Activated CD4-positive, alpha-beta T cell treated with anti-CD3 and anti-CD28 coated beads for 4 hours (primary cell): ENCODE data around the gene LCE4A.
"Not testable (repeated sequence)": the region's sequence is repeated elsewhere in the genome, so short reads cannot be mapped to it uniquely, and the experiment has no call there.

Source experiments
- DNase-seq, 2 donors: peaks; one replicate each; pipeline ENCODE4 v3.0.0-alpha.2; 2020

LCE4A gene, protein sequence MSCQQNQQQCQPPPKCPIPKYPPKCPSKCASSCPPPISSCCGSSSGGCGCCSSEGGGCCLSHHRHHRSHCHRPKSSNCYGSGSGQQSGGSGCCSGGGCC

DNA sequence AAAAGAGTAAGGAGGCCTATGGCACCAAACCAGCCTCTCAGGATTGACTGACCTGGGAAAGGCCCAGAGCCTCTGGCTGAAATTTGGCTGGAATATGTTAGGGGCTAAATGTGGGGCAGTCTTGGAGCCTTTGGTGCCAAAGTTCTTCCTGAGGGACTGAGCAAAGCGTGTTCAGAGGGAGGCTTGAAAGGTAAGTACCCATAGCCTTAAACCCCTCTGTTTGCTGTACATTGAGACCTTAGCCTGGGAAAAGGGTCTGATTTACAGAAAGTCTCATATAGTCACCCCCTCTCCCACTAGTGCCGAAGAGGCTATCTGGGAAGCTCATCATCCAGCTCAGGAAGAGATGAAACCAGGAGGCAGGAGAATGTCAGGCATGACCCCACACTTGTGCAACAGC, at the start of gene LCE4A:
LCE4A (plus strand) TSS at position 301 of the 400 bp plus-strand sequence. CDS start 916 bp downstream, outside the sequence.
- no peak for DNase-seq

DNA sequence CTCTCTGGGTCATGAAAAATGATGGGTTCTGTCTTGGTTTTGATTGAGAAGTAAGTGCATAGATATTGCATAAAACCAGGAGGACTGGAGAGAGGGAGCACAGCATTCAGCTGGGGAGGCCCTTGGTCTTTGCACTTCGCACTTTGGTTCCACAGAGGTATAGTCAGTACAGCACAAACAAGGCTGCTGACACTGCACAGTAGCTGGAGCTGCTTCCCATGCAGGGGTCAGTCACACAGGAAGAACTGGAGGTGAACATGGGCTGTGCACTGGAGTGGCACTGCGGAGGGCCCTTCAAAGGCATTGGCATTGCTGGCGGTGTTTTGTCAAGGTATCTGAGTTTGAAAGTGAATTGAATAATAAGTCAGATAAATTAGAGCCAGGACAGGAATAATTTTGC, 49.3 kb upstream of the LCE4A start:
- DNase-seq = no peak

DNA sequence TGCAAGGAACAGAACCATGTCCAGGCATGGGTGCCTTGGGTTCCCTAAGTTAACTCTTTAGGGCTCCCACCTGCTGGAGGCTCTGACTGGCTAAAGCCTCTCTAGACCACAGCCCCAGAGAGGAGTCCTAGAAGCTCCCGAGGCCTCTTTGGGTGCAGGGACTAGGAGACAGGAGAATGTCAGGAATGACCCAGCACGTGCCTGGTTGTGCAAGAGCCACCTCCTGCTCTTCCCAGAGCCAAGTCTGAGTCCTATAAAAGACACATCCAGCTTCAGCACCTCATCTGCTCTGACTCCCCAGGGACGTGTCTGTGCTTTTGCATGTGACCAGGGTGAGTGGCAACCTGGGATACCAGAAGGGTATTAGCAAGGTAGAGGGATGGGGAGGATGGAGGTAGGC, 44.9 kb upstream of the LCE4A start, which contains the start of gene LCE2D:
LCE2D (plus strand) TSS at position 283 of the 400 bp plus-strand sequence. CDS start 726 bp downstream, outside the sequence.
- no peak for DNase-seq

DNA sequence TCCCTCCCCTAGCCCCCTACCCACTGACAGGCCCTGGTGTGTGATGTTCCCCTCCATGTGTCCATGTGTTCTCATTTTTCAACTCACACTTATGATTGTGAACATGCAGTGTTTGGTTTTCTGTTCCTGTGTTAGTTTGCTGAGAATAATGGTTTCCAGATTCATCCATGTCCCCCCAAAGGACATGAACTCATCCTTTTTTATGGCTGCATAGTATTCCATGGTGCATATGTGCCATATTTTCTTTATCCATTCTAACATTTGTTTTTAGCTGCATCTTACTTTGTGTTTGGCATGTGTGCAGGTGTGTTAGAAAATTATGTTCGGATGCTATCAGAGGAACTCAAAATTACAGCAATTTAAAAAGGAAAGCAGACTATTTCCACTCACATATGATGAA, 41.8 kb upstream of the LCE4A start:
- not testable (repeated sequence) for DNase-seq

DNA sequence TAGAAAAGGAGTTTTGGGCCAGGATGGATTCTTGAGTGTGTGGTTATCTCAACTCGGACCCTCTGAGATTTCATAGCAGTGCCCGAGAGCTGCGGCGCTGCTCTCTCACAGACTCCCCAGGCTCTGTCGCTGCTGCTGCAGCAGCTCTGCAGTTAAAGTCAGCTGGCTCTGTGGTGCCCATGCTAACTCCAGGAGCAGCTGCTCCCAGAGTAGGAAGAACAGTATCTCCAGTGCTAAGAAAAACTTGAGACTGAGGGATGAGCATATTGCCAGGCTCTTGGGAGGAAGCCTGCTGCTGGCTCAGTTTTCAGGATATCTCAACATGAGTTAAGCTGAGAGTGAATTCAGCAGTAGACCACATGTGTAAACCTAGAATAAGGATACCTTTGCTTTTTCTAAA, 40.3 kb upstream of the LCE4A start:
- no peak for DNase-seq

DNA sequence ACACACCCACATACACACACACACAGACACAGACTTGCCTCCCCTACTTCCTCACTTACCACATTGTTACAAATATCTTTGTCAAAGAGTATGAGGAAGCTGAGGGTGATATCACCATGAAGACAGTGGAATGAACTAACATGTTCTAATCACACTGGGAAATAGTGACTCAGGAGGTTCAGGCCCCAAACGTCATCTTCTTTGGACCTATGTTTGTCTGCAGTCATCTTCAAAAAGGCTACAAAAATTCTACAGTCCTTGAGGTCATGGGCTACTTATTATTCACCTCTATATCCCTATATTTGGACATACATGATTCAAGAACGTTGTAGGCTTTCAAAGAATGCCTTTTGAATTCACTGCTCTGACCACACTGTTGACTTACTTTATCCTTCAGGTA, 34.9 kb upstream of the LCE4A start:
- DNase-seq = no peak

DNA sequence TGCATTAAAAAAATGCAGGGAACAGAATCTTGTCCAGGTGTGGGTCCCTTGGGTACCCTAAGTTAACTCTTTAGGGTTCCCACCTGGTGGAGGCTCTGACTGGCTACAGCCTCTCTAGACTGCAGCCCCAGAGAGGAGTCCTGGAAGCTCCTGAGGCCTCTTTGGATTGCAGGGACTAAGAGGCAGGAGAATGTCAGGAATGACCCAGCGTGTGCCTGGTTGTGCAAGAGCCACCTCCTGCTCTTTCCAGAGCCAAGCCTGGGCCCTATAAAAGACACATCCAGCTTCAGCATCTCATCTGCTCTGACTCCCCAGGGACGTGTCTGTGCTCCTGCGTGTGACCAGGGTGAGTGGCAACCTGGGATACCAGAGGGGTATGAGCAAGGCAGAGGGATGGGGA, 33.0 kb upstream of the LCE4A start, which contains the start of gene LCE2C:
LCE2C (plus strand) TSS at position 297 of the 400 bp plus-strand sequence. CDS start 737 bp downstream, outside the sequence.
- not testable (repeated sequence) for DNase-seq

DNA sequence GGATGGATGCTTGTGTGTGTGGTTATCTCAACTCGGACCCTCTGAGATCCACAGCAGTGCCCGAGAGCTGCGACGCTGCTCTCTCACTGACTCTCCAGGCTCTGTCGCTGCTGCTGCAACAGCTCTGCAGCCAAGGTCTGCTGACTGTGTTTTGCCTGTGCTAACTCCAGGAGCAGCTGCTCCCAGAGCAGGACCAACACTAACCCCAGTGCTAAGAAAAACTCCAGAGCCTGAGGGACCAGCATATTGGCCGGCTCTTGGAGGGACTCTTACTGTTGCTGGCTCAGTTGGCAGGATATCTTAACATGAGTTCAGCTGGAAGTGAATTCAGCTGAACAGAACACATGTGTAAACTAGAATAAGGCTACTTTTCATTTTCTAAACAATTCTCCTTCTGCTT, 28.5 kb upstream of the LCE4A start:
- DNase-seq = no peak

DNA sequence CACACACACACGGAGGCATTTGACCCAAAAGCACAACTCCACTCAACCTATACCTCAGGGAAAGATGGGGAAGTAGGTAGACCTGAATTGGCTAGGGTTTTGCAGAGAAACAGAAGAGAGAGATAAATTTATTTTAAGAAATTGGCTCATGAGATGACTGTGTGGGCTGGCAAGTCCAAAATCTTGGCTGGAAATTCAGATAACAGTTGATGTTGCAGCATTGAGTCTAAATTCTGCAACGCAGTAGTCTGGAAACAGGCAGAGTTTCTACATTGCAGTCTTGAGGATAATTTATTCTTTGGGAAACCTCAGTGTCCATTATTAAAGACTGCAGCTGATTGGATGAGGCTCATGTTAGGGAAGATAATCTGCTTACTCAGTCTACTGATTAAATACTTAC, 26.3 kb upstream of the LCE4A start:
- DNase-seq = no peak

DNA sequence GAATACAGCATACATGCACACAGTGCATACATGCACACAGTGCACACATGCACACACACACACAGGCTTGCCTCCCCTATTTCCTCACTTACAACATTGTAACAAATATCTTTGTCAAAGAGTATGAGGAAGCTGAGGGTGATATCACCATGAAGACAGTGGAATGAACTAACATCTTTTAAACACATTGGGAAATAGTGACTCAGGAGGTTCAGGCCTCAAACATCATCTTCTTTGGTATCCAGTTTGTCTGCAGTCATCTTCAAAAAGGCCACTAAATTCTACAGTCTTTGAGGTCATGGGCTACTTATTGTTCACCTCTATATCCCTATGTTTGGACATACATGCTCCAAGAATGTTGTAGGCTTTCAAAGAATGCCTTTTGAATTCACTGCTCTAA, 24.1 kb upstream of the LCE4A start:
- no peak for DNase-seq

DNA sequence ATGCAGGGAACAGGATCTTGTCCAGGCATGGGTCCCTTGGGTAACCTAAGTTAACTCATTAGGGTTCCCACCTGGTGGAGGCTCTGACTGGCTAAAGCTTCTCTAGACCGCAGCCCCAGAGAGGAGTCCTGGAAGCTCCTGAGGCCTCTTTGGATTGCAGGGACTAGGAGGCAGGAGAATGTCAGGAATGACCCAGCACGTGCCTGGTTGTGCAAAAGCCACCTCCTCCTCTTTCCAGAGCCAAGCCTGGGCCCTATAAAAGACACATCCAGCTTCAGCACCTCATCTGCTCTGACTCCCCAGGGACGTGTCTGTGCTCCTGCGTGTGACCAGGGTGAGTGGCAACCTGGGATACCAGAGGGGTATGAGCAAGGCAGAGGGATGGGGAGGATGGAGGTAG, 22.1 kb upstream of the LCE4A start, which contains the start of gene LCE2B:
LCE2B (plus strand) TSS at position 301 of the 400 bp plus-strand sequence. CDS start 721 bp downstream, outside the sequence.
- not testable (repeated sequence) for DNase-seq

DNA sequence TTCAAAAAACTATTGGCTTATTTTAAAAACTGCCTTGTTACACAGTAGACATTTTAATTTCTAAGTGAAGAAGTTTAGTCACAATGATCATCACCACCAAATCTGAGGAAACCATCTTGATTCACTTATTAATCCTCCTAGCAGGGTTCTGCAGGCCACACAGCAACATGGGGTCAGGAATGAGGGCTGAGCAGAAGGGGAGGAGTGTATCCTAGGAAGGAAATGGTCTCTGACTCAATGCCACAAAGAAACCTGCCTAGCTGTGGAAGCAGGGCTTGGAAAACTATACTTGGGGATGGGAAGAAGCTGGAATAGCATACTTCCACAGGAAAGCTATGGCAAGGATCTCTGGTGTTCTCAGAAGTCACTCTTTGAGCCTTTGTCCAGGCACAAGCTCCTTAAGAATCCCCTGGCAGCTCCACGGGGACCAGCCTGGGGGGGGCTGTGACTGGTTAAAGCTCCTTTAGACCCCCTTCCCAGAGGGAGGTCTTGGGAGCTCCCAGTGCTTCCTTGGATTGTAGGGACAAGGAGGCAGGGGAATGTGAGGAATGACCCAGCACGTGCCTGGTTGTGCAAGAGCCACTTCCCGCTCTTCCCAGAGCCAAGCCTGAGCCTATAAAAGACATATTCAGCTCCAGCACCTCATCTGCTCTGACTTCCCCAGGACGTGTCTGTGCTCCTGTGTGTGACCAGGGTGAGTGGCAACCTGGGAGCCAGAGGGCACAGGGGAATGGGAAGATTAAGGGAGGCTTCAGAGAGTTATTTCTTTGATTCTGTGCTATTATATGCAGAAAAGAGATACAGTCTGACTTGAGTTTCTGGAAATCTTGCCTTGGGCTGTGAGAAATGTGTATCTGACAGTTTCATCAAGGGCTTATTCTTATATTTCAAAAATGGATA, 10.0 kb upstream of the LCE4A start, which contains the start of gene LCE2A:
LCE2A (plus strand) TSS at position 645 of the 900 bp plus-strand sequence. CDS start 557 bp downstream, outside the sequence.
- DNase-seq = no peak

DNA sequence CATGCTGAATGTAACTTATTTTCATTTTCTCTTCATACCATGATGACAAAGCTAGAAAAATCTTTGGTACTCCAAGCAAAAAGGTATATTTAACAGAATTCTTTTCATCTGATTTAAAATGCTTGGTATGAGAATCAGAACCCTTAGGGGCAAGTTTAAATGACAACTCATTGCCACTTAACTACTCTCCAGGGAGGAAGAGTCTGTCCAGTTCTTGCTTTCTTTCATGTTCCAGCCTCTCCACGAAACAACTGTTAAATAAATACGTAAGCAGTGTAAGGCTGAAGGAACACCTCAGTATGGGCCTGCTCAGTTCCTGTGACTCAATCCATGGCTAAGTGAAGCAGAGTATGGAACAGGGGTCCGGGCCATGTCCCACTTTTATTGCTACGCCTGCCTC, 8.2 kb upstream of the LCE4A start:
- no peak for DNase-seq

DNA sequence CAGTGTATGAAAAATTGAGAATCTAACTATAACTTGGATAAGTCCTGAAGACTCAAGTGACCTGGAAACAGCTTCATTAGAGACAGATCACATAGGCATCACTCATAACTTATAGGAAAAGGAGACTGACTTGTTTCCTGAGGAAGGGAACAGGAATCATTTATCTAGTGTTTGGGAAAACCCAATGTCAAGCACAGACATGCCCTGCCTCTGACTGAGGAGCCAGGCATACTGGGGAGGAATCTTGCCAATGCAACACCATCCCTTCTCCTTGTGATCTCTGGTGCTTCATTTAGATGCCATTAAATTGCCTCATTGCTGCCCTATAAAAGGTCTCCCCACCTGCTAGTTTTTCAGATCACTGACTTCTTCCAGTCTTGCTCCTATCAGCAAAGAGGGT, 10.3 kb downstream of the LCE4A start:
- no peak for DNase-seq

DNA sequence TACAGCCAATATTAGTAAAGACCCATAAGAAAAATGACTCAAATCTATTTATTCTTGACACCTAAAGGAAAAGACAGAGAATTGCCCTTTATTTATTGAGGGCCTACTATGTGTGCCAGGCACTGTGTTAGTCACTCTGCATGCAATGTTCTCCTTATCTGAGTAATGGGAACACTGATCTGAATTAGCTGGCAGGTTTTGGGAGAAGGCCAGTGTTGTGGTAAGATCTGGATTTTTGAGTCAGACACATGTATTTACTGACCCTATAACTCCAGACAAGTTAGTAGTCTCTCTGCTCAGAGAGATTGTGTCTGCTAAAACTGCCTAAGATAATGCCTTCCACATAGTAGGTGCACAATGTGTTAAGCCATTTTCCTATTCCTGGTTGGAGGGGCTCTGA, 17.3 kb downstream of the LCE4A start:
- no peak for DNase-seq

DNA sequence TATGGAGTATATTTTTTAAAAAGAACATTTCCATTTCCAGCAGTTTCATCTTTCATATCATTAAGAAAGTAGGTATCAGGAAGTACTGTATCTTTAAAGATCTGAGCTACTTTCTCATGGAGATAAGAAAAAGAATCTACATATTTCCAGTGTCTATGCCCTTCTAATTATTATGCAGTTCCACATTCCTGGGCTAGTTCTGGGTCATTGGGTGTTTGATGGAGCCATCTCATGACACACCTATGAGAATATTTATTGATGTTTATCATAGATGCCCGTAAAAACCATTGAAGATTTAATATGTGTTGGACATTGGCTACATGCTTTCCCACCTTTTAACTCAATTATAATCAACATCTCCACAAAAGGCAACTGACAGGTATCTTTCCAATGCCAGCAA, 21.0 kb downstream of the LCE4A start:
- DNase-seq = no peak

DNA sequence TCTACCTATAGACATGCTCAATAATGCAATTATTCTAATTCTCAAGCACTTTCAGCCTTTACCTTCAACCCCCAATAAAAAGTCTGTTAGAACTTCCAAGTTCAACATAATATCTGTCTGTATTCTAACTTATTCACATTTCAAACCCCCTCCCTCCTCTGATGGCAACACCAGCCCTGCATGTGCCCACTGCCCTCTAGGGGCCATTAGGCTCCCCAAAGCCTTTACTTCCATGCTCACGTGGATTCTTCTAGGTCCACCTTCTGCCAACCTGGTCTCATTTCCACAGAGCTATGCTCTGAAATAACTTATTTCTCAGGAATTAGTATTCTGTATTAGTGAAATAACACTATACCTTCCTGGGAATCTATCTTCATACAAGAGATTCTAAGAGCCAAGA, 27.7 kb downstream of the LCE4A start:
- no peak for DNase-seq

DNA sequence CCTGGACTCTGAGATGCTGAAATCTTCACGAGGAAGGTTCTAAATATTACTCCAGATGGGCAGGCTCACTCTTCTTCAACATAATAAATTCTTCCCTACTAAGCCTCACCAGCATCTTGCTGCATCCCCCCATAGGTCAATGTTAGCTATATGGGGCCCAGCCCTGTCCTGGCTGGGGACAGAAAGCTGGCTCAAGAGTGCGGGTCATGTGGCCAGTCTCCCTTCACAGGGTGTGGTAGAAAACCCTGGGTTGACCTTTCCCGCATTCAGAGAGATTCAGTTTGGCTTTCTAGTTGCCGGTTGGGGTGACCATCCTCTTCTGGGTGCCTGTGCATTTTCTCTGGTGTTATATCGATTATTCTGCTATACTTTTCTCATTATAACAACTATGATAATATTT, 30.0 kb downstream of the LCE4A start:
- no peak for DNase-seq

DNA sequence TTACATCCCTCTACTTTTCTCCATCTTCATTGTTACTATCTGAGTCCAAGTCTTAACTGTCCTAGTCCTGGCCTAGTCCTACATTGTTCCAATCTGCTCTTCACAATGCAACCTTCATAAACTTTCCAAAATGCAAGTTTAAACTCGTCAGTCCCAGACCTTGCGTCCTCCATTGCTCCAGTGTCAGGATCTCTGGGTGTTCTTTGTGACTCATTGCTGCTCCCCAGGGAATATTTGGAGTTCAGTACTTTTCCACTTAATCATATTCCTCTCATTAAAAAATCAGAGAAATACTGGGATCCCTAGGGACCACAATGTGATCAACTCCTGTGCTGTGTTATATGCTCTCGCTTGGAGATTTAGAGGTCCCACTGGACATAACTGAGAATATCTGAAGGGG, 31.9 kb downstream of the LCE4A start:
- no peak for DNase-seq

DNA sequence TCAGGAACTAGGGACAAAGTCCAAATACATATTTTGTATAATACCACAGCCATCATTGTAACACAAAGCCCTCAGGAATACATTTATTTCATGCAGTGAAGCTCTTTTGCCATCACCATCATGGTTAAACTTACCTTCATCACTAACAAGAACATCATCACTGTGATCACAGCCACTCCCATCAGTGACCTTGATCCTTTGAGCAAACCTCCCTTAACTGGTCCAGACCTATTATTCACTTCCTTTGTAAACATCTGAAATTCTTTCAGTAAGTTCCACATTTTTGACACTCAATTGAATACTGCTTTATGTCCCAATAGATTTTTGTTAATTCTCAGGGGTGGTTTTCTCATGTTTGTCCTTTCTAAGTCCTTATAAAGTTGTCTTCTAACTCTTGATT, 33.7 kb downstream of the LCE4A start:
- DNase-seq = no peak

DNA sequence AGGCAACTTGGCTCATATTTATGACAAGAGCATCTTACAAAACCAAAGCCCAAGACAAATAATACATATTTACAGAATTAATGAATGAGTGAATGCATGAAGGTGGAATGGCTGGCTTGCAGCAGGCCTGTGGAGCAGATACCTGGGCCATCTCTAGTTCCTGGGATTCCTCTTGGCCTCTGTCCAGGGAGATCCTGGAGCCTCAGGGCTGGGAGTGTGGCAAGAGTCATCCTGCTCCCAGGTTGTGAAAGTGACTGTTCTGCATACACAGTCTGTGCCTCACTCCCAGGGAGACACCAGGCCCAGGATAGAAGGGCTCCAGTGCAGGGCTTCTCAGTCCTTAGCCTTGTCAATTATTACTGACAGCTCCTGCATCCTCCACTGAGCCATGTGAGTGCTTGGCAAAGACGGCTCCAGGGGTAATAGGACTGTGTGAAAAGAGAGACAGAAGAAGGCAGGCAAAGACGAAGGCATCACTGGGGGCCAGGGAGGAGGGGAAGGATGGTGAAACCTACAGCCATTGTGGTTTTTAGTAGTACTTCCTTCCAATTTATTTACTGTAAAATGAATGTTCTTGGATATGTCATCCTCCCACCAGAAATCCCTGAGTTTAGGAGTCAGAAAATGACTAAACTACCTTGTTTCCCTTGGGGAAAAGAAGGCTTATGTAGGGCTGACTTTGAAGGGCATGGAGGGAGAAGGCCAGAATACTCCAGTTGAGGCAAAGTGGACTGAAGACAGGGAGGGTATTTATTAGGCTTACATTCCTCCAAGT, 35.6 kb downstream of the LCE4A start:
- no peak for DNase-seq

DNA sequence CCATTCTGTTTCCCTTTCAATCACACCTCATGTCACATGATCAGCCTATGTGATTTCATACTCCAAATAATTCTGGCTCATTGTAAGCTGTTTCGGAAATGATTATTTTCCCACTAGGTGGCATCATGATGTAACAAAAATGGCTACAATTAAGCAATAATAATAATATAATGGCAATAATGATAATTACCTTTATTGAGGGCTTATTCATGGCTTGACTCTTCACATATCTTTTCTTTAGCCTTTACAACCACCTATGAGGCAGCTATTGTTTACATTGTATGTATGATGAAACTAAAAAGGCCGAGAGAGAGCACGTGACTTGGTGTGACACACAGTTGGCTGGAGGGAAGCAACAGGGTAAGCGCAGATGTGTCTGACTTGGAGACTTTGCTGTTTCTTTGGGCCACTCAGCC, 37.3 kb downstream of the LCE4A start:
- DNase-seq = no peak

DNA sequence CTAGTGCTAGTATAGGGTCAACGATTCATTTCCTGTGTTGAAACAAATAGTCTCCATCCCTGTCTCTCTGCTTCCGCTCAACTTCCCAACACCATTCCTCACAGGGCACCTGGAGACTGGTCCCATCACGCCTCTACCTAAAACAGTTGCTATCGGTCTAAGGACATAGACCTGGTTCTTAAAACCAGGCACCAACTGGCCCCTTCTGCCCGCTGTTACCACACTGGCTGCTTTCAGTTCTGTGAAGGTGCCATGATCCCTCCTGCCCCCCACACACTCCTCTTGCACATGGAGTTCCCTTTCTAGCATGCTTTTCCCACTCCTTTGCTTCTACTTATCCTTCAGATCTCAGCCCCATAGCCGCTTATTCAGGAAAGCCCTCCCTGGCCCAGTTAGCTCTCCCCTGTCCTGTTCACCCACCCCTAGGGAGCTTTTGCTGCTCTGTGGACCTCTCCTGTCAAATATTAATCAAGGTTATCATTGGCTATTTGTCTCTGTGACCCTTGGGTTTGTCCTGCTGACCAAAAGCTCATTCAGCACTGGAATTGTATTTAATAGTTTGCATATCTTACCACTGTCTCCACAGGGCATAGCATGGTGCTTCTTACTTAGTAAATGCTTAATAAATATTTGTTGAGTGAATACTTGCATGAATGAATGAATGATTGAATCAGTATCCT, 37.9 kb downstream of the LCE4A start:
- DNase-seq = no peak
